Dendritic cell treated with granulocyte-macrophage colony-stimulating factor and Interleukin-4, amounts not matched to agents 40 ng/mL and 50 ng/mL, for 4 days (primary cell): ENCODE results near the gene PNKP.

Experiments used
- H3K27ac Mint-ChIP-seq: one replicate; pipeline ENCODE4 v1.8.0; 2022; ENCODE audit warnings: mild to moderate bottlenecking, mixed read lengths
- H3K27me3 Mint-ChIP-seq: one replicate; pipeline ENCODE4 v1.8.0; 2022; ENCODE audit warnings: mild to moderate bottlenecking, mixed read lengths
- H3K36me3 Mint-ChIP-seq: one replicate; pipeline ENCODE4 v1.8.0; 2022; ENCODE audit warnings: low read depth, mixed read lengths
- H3K4me1 Mint-ChIP-seq: one replicate; pipeline ENCODE4 v1.8.0; 2022; ENCODE audit warnings: low read depth, mixed read lengths
- H3K4me3 Mint-ChIP-seq: one replicate; pipeline ENCODE4 v1.8.0; 2022; ENCODE audit warnings: mild to moderate bottlenecking, moderate library complexity, mixed read lengths
- H3K9me3 Mint-ChIP-seq: one replicate; pipeline ENCODE4 v1.8.0; 2022; ENCODE audit warnings: mixed read lengths
- intact Hi-C: fragments of 100-400 bp; cut with micrococcal nuclease; formaldehyde crosslinking; loops from one replicate; pipeline ENCODE4 v1.15.0; 2022

The PNKP gene

DNA sequence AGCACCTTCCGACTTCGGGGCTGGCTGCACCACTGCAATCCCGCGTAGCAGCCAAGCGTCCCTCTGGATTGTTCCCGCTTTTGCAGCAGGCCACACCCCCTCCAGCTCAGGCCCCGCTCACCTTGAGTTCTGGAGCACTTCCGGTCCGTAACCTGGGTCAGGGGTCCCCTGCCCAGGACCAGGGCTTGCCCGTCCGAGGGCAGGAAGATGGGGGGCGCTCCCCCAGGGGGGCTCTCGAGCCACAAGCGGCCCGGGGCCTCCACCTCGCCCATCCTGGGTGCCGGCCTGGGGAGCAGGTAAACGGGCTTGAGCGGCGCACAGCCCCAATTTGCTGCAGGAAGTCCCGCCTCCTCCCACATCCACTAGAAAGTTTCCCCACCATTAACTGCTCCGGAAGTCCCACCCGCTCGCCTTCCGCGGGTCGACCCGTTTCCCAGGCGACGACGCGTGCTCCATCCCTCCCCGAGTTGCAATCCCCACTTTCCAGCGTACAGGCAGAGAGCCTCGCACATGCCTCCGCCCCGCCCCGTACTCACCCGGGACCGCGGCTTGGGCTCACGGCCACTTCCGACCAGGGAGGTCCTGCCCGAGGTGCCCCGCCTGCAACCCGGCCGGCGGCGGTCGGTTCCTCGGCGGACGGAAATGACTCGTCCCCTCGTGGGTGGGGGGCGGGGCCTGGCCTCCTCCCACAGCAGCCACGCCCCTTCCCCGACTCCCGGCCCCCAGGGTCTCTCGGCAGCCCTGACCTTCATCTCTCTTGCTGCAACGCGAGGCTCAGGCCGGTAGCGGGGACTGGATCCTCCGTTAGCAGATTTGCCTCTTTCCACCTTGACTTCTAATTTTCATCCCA lies at the start of gene PNKP:
Gene PNKP (minus strand): TSS at position 644 of the 850 bp plus-strand sequence. CDS start 372 bp downstream, at position 272.
- Mint-ChIP-seq H3K27me3 (no peaks in the 10 kb centered on the region), H3K36me3 (peaks cover 57% of the 10 kb centered on the region), H3K4me1 (peaks cover 45% of the 10 kb centered on the region), H3K4me3 (peak within 1 kb of the TSS; percentile 99), H3K9me3 (no peaks in the 10 kb centered on the region), H3K27ac (no peak within 1 kb of the TSS)
- intact Hi-C loops, result loop anchor here (1.0 to 5.0 kb wide), 2 partner anchors 10 to 50 kb away; partner anchors contain the start of genes AKT1S1, MED25 and TBC1D17

- intact Hi-C loops, result no loop called here
- Mint-ChIP-seq H3K27me3 (no peaks in the 10 kb centered on the region), H3K36me3 (peaks cover 94% of the 10 kb centered on the region), H3K27ac (peak overlapping the region; percentile 83), H3K4me3 (peak overlapping the region; percentile 35), H3K4me1 (peaks cover 90% of the 10 kb centered on the region), H3K9me3 (no peaks in the 10 kb centered on the region)
These were observed 47.9 kb upstream of the PNKP start for GRCh38 chr19:49915271-49915670.

DNA sequence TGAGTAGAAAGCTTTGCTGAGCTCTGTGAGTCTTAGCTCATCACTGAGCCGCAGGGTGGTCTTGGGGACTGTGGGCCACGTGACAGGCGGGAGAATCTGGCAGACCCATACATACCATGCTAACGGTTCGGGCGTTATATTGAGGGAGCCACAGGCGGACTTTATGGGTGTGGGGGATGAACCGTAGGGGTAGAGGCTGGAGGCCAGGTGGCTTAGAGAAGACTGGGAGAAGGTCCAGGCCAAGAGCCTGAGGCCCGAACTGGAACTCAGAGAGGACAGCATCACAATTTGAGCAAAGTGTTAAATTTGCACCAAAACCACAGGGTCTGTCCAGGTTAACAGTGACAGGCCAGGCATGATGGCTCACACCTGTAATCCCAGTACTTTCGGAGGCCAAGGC lies 46.3 kb upstream of the PNKP start:
- Mint-ChIP-seq H3K27me3 (no peaks in the 10 kb centered on the region), H3K9me3 (no peaks in the 10 kb centered on the region), H3K27ac (peak overlapping the region; percentile 83), H3K36me3 (peaks cover 94% of the 10 kb centered on the region), H3K4me3 (no peak overlapping the region), H3K4me1 (peaks cover 87% of the 10 kb centered on the region)
- intact Hi-C loops, result no loop called here

GRCh38 chr19:49912965-49913685 lies 45.7 kb upstream of the PNKP start:
- peaks cover 94% of the 10 kb centered on the region for H3K36me3 Mint-ChIP-seq
- no peak overlapping the region for H3K4me3 Mint-ChIP-seq
- H3K4me1 Mint-ChIP-seq, result peaks cover 88% of the 10 kb centered on the region
- peak overlapping the region; percentile 83 for H3K27ac Mint-ChIP-seq
- H3K9me3 Mint-ChIP-seq, result no peaks in the 10 kb centered on the region
- intact Hi-C loops, result no loop called here
- no peaks in the 10 kb centered on the region for H3K27me3 Mint-ChIP-seq

- peak overlapping the region; percentile 83 for H3K27ac Mint-ChIP-seq
- peaks cover 88% of the 10 kb centered on the region for H3K4me1 Mint-ChIP-seq
- H3K4me3 Mint-ChIP-seq, result peak overlapping the region; percentile 41
- no peaks in the 10 kb centered on the region for H3K27me3 Mint-ChIP-seq
- intact Hi-C loops, result no loop called here
- H3K9me3 Mint-ChIP-seq, result no peaks in the 10 kb centered on the region
- peaks cover 94% of the 10 kb centered on the region for H3K36me3 Mint-ChIP-seq
These were observed 44.2 kb upstream of the PNKP start for GRCh38 chr19:49911381-49912145.

DNA sequence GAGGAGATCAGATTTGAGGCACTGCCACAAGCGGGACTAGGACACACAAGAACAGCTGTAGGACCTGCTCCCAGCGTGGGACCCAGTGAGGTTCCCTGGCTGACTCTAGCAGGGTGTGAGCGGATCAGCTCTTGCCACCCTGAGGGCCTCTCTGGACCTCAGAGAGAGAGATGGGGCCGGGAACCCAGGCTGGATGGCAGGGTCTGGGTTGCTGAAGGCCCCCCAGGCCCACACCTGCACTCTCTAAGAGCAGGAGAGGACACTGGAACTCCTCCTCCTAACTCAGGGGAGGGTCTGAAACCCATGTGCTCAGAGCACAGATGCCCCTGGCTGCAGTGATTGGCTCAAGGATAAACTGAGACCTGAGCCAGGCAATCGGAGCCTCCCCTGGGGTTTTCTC lies 42.8 kb upstream of the PNKP start:
- no peaks in the 10 kb centered on the region for H3K27me3 Mint-ChIP-seq
- H3K4me1 Mint-ChIP-seq, result peaks cover 90% of the 10 kb centered on the region
- no peaks in the 10 kb centered on the region for H3K9me3 Mint-ChIP-seq
- peaks cover 96% of the 10 kb centered on the region for H3K36me3 Mint-ChIP-seq
- H3K4me3 Mint-ChIP-seq, result no peak overlapping the region
- intact Hi-C loops, result no loop called here
- H3K27ac Mint-ChIP-seq, result peak overlapping the region; percentile 83

- Mint-ChIP-seq H3K27me3 (no peaks in the 10 kb centered on the region), H3K9me3 (no peaks in the 10 kb centered on the region), H3K4me1 (peaks cover 87% of the 10 kb centered on the region), H3K27ac (peak overlapping the region; percentile 16), H3K4me3 (no peak overlapping the region), H3K36me3 (peaks cover 82% of the 10 kb centered on the region)
- intact Hi-C loops, result no loop called here
These were observed 41.4 kb upstream of the PNKP start for GRCh38 chr19:49908480-49909420.

- H3K27me3 Mint-ChIP-seq, result no peaks in the 10 kb centered on the region
- H3K9me3 Mint-ChIP-seq, result no peaks in the 10 kb centered on the region
- peak overlapping the region; percentile 25 for H3K27ac Mint-ChIP-seq
- peaks cover 73% of the 10 kb centered on the region for H3K36me3 Mint-ChIP-seq
- intact Hi-C loops, result no loop called here
- no peak overlapping the region for H3K4me3 Mint-ChIP-seq
- peaks cover 87% of the 10 kb centered on the region for H3K4me1 Mint-ChIP-seq
These were observed 40.5 kb upstream of the PNKP start for GRCh38 chr19:49907745-49908446.

DNA sequence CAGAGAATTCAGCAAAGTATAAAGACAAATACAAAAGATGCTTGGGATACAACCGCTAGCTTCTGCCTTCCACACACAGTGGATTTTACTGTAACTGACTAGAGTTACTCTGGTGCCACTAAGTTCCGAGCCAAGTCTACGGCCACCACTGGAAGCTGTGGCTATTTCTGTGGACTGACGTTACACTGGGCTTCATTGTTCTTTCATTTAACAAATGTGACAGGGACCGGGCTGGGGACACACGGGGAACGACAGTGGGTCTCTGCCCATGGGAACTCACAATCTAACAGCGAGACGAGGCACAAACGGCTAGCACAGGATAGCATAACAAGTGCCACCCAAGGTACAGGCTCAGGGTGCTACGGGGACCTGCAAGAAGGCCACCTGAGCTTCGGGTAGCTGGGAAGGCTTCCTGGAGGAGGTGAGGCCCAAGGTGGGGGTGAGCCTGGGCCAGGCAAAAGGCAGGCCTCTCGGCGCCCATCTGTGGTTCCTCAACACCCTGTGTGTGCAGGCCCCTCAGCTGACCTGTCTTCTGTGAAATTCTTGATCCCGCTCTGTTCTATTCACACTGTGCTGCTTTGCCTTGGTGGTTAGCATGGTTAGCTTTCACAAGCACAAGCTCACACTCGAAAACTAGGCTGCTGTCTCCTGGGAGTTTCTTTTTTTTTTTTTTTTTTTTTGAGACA lies 39.6 kb upstream of the PNKP start:
- H3K4me1 Mint-ChIP-seq, result peaks cover 81% of the 10 kb centered on the region
- peak overlapping the region; percentile 25 for H3K27ac Mint-ChIP-seq
- intact Hi-C loops, result no loop called here
- H3K36me3 Mint-ChIP-seq, result peaks cover 65% of the 10 kb centered on the region
- H3K4me3 Mint-ChIP-seq, result no peak overlapping the region
- H3K27me3 Mint-ChIP-seq, result no peaks in the 10 kb centered on the region
- H3K9me3 Mint-ChIP-seq, result no peaks in the 10 kb centered on the region

DNA sequence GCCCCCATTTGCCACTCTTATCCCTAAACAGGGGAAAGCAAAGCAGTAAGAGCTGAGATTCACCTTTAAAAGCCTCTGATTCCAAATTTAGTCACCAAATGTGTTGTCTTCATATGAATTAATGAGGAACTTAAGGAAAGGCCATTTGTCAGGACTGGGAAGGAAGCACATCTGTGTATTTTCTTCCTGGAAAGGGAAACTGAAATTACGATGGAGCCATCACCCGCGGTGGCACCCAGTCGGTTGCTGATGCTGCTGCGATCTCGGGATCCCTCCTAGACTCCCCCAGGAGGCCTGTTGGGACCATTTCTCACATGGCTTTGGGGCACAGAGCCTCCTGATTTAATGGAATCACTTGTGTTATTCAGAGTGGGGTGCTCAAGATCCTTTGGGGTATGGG lies 36.8 kb upstream of the PNKP start:
- Mint-ChIP-seq H3K36me3 (peaks cover 39% of the 10 kb centered on the region), H3K27ac (peak overlapping the region; percentile 88), H3K27me3 (no peaks in the 10 kb centered on the region), H3K9me3 (no peaks in the 10 kb centered on the region), H3K4me3 (peak overlapping the region; percentile 65), H3K4me1 (peaks cover 67% of the 10 kb centered on the region)
- intact Hi-C loops, result no loop called here

- intact Hi-C loops, result no loop called here
- peaks cover 74% of the 10 kb centered on the region for H3K4me1 Mint-ChIP-seq
These were observed 29.7 kb upstream of the PNKP start, which contains the start of gene IL4I1 for GRCh38 chr19:49896863-49897621. Gene IL4I1, minus strand, starts transcription at chr19:49896887. Its CDS starts 727 bp downstream, at chr19:49896160.

More at GRCh38 chr19:49896863-49897621, 29.7 kb upstream of the PNKP start, which contains the start of gene IL4I1:
- Mint-ChIP-seq H3K4me3 (peak within 1 kb of the TSS; percentile 94), H3K27me3 (peaks cover 6% of the 10 kb centered on the region), H3K27ac (peak within 1 kb of the TSS; percentile 95), H3K9me3 (no peaks in the 10 kb centered on the region), H3K36me3 (no peaks in the 10 kb centered on the region)
